ENCODE results near the gene ART1. TPM values are rescaled to one million over a fixed set of nuclear protein-coding genes. Genes with fewer than 3 reads are reported as not detected.

ART1 gene
- polyA plus RNA-seq, 1 experiment, result not detected

Small RNA genes within 50 kb of the gene (small RNA-seq; reads per million reads assigned to genes)
- not detected for gene RF00019 (ENCODE audit: insufficient read length, low read depth)

Other genes with a start within 250 kb of the ART1 start
- gene ART5, start 3.1 kb upstream of the ART1 start, polyA plus RNA-seq (2011; rRNA removed), result 0.22 and 0.35 TPM in 2 replicates
- 0.25 and 0.41 TPM in 2 replicates for gene CHRNA10, start 26.3 kb downstream of the ART1 start, polyA plus RNA-seq (2011; rRNA removed)
- gene NUP98, start 152.4 kb downstream of the ART1 start, polyA plus RNA-seq (2011; rRNA removed), result 90.7 and 101 TPM in 2 replicates
- 20.8 and 26.3 TPM in 2 replicates for gene PGAP2, start 163.4 kb downstream of the ART1 start, polyA plus RNA-seq (2011; rRNA removed)
- gene RHOG, start 195.8 kb downstream of the ART1 start, polyA plus RNA-seq (2011; rRNA removed), result 40.3 and 64.6 TPM in 2 replicates
- gene STIM1, start 210.5 kb downstream of the ART1 start, polyA plus RNA-seq (2011; rRNA removed), result 19.7 and 23.4 TPM in 2 replicates